GM19238 (cell line): ENCODE measurements around the gene ABCC12.

ENCODE experiments used
- DNase-seq: peaks from one replicate; pipeline ENCODE4 v3.0.0; 2011; ENCODE audit warnings: low spot score; ENCODE audit not compliant: insufficient read length

ABCC12 gene

DNA sequence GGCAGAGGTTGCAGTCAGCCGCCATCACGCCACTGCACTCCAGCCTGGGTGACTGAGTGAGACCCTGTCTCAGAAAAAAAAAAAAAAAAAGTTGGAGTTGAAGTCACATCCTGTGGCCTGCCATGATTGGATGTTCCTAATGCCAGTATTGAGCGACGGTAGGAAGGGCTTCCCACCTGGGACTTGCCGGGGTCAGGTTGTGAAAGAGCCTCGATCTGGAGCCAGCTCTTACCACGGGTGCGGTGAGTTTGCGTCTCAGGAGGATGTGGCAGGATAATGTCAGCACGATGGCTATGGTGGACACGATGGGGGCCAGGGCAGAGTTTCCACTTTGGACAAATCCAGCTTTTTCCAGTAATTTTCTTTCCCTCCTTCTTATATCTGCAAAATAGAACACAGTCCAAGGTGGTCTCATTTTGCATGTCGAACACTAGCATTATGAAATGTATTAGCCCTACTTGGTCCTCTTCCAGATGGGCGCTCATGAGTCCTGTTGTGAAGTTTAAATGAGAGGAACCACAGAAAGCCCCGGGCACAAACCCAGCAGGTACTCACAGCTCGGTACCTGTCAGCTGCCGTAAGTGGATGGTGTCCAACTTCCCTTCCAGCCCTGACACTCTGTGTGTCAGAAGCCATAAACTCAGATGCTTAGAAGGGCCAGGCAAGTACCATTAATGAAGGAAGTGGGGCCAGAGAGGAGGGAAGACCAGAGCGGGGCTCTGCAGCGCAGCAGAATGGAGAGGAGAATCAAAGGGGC, 22.2 kb downstream of the ABCC12 start:
- DNase-seq, result no peak

DNA sequence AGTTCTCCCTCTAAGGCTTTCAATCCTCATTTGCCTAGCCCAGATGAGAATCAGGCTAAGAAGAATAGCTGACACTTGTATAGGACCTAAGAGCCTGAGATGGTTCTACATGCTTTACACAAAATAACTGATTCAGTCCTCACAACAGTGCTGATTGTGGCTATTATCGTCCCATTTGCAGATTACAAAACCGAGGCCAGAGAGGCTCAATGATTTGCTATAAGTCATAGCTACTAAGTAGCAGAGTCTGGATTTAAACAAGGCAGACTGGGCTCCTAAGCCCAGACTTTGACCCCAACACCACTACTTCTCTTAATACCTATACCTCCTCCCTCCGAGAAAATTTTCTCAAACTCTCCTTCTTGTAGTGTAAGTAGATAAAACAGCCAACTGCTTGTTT, 23.1 kb downstream of the ABCC12 start:
- no peak for DNase-seq

DNA sequence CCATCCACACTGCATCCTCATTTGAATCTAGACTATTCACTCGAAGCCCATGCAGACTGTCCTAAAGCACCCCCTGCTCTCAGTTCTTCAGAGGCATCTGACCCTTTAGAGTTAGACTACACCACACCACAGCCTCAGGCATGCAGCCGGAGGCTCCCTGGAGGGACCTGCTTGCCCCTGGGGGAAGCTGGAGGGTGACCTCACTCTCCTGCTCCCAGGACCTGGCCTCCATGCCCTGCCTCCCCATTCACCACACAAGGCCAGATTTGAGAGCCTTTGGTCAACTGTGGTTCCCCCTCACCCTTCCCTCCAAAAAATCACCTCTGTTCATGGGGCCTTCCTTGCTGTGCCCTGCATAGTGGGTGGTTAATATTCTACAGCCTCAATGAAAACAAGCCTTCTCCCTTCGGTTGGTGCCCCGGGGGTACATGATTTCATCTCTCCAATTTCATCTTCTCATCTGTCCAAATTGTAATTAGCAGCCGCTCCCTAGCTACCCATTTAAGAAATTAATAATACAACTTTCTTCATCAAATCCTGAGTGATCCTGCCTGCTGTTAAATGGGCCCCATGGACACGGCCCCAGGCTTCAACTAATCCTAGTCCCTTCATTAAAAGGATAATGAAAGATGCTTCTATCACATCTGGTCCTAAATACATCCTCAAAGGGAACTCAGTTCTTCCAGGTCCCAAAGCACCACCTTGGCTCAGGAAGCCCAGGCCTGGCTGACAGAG, 24.4 kb downstream of the ABCC12 start:
- DNase-seq, result no peak

DNA sequence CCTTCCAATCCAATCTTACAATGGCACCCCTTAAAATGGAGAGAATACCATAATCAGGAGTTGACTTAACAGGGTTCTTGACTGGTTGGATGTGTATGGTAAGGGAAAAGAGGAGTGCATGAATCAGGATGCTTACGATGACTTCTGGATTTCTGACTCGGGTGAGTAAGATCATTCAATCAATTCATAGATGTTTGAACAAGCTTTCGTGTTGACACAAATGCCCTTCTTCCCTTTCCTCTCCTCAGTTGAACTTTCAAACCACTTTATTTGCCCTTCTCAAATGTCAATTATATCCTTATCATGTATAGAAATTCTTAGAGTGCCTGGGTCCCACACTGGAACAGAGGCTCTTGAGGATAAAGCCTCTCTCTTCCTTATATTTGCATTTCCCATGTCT, 25.9 kb downstream of the ABCC12 start:
- no peak for DNase-seq

DNA sequence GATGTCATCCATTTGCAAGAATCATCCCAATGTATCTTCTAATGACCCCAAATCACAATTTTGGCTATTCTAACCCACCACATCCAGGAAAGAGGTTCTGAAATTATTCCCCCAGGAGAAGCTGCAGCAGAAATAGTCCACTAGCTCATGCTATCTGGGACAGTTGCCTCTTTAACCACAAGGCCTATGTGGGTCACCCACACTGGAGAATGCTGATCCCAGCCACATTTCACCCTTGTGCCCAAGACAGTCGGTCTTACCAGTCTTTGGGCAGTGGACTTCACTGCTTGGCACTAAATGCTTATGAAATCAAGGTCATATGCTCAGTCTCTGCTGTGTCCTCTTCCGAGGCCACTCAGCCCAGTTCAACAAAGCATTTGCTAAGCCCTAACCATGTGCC, 27.0 kb downstream of the ABCC12 start:
- no peak for DNase-seq

DNA sequence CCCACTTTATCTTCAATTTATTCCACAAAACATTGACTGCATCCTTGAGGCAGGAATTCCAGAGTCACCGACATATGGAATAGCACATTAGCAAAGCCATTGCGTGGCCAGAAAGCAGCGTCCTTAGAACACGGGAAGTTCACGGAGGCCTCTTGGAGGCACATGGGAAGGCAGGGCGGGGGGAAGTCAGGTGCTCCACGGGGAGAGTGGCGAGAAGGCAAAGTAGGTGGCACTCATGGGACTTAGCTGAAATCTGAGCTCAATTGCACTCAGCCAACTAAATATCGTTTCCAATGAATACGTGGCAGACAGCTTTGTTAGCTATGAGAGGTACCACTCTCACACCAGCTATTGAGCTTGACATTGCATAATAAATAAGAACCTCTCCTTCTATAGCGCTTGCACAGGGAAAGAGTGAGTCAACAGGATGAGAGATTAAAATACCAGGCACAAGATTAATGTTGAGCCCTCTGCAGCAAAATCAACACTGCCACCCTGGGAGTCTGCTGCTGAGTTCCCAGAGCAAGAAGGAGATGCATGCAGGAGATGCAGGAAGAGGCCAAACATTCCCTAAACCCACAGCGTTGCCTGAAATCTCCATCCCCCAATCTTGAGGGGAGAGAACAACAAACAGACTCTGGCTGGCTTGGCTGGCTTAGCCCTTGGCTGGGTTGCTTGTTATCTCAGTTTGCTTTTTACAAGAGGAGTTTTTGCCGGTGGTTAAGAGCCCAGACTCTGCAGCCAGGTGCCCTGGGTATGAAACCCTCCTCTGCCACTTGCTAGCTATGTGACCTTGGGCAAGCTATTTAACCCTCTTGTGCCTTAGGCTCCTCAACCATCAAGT, 28.8 kb downstream of the ABCC12 start:
- DNase-seq, result no peak

DNA sequence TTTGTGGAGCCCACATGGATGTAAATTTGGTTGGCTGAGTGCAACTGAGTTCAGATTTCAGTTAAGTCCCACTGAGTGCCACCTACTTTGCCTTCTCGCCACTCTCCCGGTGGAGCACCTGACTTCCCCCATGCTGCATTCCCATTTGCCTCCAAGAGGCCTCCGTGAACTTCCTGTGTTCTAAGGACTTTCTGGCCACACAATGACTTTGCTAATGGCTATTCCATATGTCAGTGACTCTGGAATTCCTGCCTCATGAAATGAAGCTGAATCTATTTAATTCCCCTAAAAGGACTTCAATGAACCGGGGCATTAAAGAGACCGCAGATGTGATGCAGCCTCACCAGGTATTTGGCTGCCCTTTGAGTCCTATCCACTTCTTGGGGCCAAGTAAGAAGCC, 29.9 kb downstream of the ABCC12 start:
- DNase-seq, result no peak

DNA sequence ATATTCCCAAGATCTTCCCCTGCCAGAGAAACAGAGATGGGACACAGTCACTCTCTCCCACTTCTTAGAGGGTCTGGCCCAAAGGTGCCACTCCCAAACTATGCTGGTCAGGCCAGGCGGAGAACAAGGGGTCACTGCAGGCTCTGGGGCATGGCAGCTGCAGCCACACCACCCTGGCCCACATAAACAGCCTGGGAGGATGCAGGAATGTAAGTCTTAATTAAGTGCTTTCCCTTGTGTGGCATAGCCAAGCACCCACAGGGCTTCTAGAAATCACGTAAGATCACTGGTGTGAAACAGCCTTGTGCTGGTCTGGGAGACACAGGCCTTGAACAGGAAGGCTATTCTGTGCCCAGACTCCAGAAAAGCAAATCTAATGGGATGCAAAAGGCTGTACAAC, 31.5 kb downstream of the ABCC12 start:
- no peak for DNase-seq

DNA sequence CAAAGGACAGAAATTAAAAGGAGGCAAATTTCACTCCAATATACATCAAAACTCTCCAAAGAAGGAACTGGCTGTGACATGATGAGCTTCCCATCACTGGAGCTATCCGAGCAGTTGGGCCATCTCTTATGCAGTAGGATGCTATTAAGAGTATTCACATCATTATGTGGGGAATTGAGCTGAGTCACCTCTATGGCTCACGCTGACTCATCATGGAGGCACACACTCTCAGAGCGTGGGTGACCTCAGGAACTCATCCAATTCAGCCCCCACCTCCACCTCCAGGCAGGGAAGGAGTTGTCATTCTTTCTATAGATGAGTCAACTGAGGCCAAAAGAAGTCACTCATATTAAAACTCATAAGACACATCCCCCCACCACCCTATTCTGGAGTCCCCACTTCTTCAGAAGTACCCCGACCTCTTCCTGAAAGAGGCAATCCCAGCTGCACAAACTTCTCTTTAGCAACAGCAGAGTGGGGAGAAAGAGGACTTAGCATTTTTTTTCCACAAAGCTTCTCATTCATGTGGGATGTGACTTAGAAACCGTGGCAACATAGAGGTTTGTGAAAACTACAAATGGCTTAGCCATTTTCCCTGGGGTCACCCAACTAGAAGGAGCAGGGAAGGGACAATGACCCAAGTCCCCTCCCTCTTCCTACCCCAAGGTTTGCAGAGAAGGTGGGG, 32.5 kb downstream of the ABCC12 start:
- no peak for DNase-seq

DNA sequence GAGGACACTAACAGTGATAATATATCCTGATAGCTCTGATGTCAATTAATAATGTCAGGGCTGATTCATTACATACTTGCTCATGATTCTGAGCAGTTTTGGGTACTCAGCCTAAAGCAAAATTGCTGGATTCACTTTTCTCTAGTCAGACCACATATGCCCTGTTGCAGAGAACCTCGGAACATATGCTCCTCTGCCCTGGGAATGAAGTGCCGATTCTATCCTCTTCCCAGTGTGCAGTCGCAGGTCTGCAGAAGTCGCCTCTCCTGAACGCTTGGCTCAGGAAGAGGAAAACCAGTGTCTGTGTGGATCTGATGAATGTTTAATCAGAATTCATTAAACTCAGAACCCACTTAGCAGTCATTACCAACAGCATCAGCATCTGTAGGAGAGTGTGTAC, 34.5 kb downstream of the ABCC12 start:
- DNase-seq, result no peak

DNA sequence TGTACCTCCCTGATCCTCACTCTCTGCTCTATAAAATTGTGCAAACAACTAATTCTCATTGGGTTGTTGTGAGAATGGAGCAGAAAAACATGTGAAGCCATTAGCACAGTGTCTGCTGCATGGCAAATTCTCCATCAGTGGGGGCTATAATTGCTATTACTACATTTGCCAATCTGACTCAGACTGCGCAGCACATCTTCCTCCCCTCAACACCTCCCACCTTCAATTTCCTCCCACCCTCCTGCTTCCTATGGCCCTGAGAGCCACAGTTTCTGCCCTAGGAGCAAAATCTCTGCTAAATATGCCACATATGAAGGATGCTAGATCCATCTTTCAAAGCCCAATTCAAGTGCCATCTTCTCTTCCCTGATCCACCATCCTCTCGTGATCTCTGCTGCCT, 37.0 kb downstream of the ABCC12 start:
- DNase-seq, result no peak

DNA sequence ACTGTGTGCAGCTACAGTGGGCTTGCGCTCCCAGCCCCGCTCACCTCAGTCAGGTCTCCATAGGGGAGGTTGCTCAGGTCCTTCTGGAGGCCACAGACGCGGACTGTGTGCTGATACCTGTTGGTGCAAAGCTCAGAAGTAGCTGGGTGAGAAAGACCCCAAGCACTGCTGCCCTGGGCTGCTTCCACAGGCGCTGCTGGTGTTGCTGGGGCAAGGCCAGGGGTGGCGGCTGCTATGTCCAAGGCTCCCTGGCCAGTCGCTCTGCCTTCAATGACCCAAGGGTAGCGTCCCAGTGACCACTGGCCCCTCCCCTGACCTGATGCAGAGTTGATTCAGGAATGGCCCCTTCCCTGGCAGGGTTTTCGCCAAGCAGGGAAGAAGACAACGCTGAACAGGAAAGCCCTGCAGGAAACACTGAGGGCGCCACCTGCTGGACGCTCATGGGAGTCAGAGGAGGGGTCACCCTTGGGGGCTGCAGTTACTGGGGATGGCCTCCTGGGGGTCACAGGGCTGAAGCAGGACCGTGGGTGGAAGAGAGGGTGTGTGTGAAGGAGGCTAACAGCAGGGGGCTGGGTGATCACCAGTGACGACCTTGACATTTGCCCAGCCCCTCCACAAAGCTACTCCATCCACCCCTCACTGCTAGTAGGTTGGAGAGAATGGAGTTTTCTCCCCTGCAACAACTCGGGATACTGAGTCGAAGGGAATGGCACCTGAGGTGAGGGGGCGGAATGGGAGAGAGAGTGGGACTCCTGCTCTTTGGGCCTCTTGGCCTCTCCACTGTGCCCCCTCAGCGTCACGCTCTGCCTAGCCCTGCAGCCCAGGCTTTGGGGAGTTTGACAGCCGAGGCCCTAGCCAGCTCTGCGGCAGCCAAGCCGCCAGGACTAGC, 38.3 kb downstream of the ABCC12 start:
- peak; percentile 71 for DNase-seq

DNA sequence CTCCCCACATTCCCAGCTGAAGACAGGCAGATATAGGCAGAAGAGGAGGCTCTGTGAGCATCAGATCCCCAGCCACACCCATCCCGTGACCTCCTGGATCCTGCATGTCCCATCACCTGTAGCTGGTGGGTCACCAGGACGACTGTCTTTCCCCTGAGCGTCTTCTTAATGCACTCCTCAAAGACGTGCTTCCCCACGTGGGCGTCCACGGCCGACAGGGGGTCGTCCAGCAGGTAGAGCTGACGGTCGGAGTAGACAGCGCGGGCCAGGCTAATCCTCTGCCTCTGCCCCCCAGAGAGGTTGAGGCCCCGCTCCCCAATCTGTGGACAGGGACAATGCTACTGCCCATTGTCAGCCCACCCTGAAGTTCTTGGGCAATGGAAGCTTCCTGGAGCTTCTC, 40.5 kb downstream of the ABCC12 start:
- DNase-seq, result no peak

DNA sequence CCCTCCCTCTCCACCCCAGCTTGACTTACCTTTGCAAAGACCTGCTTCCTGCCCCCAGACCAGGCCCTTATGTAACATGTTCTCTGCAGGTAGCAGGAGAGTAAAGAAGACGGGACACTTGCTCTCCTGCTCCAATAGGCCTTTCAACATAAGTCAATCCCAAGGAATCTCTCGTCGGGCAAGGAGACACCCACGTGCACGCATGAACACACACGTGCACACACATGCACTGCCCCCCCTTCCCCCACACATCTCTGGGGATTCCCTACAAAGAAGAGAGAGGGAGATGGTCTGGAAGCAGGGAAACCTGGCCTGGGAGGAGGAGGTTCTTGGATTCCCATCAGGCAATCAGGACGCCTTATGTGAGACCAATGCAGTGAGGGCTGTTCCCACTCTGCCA, 41.4 kb downstream of the ABCC12 start:
- DNase-seq, result no peak

DNA sequence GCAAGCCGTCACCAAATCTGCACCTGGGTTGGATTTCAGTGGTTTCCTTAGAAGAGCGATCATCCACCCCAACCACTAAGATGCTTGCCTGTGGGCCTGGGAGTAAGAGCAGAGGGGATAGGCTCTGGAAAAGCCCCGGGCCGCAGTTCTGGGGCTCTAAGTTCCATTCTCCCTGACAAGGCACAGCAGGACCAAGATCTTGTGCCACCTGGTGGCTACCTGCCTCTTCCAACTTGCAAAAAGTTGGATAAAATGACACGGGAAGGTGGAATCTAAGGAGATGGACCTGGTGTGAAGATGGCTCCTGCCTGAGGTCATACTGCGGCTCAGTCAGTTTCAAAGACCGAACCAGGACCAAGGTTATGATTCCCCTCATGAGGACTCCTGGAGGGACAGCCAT, 42.3 kb downstream of the ABCC12 start:
- no peak for DNase-seq

DNA sequence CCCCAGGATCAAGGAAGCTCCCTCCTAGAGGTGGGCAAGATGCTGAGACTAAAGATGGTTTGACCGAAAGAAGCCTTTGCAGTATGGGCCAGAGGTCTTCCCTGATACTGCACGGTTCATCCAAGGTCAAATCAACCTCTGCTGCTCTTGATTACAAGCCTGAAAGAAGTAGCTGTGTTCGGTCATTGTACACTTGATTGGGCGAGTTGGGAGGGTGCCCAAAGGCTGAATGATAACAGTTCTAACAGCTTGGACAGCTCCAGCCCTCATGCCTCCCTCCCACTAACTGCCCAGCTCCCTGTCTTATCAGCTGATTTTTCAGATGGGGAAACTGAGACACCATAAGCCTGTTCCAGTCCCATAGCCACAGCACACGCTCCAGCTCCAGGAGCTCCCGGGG, 42.8 kb downstream of the ABCC12 start:
- no peak for DNase-seq

DNA sequence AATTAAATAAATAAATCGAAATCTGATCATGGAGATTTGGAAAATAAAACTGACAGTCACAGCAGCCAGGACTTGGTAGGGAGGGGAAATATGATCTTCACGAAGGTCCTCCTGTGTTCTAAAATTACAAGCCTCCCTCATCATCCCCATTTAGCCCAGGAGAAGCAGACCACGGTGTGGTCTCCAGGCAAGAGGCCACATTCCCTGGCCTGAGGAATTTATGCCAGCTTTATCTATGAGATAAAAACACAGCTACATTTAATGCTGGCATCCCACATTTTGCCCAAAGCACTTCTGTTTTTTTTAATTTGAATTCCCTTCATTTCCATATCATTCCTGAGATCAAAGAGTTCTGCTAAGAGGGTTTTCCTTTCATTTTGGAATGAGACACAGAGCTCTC, 43.2 kb downstream of the ABCC12 start:
- DNase-seq, result no peak

DNA sequence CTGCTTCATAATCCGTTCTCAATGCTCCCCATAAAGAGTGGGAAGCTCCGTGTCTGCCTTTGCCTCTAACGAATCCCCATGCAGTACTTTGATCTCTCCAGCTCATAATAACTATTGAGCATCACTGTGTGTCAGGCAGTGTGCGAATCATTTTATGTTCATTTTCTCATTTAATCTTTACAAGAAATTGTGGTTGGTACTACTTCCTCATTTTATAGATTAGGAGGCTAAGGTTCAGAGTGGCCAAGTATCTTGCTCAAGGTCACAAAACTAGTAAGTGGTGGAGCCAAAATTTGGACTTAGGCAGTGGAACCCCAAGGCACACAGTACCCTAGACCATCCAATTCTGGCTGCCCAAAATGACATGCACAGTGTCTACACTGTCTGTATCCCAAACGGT, 44.8 kb downstream of the ABCC12 start:
- DNase-seq, result no peak

DNA sequence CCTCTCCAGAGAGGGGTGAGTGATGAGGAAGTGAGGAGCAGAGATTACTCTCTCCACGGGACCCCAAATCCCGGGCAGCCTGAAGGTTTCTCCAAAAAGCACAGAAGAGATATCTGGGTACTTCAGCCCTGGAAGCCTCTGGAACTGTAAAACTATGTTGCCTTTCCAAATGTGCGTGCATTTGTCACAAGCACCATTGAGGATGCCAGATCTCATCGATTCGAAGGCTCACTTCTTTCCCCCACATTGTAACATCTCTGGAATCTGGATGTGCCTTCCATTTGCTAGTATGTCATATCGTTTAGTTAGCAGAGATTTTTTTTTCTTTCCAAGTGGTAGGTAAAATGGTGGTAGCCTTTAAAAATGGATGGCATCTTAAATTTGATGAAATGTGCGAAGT, 45.8 kb downstream of the ABCC12 start:
- no peak for DNase-seq

DNA sequence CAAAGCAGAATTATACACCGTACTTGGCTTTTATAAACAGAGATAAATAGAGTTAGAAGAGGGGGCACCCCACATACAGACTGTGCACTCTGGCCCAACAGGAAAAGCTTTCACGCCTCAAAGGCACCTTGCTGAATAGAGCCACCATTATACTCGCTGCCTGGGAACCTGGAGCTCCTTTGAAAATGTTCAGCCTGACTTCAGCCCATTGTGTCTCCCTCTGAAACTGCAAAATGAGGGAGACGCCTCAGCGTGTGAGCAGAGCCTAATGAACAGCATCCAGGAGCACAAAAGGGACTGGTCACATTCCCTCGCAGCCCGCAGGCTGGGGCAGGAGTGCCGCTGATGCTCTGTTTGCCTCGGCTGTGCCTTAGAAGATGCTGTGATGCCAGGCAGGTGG, 46.3 kb downstream of the ABCC12 start:
- no peak for DNase-seq

DNA sequence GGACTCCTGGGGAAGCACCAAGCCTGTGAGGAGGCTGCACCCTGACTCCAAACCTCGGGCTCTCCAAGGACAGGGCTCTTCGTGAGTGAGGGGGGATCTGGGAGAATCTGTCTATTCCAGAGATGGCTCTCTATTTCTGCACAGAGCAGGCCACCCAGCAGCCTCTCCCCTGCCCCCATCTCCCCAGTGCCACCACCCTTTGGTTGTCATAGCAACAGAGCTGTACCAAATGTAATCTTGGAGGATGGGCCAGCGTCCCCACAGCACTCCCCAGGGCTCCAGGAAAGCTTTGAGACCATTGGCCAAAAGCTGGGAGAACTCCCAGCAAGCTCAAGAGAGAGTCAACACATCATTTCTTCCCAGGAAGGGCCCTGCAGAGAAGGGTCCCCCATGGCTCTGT, 49.3 kb downstream of the ABCC12 start:
- DNase-seq, result no peak
